Pancreas (tissue), 10 donors: ENCODE data around the gene ALOX12. TPM values are rescaled to one million over a fixed set of nuclear protein-coding genes. Genes with fewer than 3 reads are reported as not detected.

Source experiments
- ATAC-seq, 4 donors: fragments of 200-7000 bp; cut with Tn5 transposase; one replicate each; pipeline versions ENCODE4 v1.8.0 to v1.9.1; 2020; ENCODE audit warnings: mild to moderate bottlenecking in 4 of 4, moderate library complexity in 4 of 4
- DNase-seq, 6 donors: peaks; one replicate each; pipeline ENCODE4 v3.0.0-alpha.2; 2020
- FAIRE-seq: peaks from 2 replicates; lab custom pipeline; 2012; peaks lifted over from hg19 to GRCh38; lab: Jason Lieb, UNC
- H3K27ac ChIP-seq, 4 donors: fragments of 200-600 bp; sonication (generic); 1 replicate in 3 of 4; 2 replicates in 1 of 4; pipeline versions ENCODE4 v1.5.0 to v1.8.0; 2020
- H3K27me3 ChIP-seq, 4 donors: fragments of 200-600 bp; one replicate each; pipeline ENCODE4 v1.8.0; 2021
- H3K36me3 ChIP-seq, 3 donors: fragments of 200-600 bp; sonication (generic) in 1 of 3; one replicate each; pipeline versions ENCODE4 v1.5.0 to v1.8.0; 2020 to 2021
- H3K4me1 ChIP-seq, 3 donors: fragments of 200-600 bp; one replicate each; pipeline ENCODE4 v1.8.0; 2021
- H3K4me3 ChIP-seq, 4 donors: fragments of 200-600 bp; sonication (generic) in 2 of 4; one replicate each; pipeline versions ENCODE4 v1.5.0 to v1.8.0; 2020 to 2021
- H3K9me3 ChIP-seq, 4 donors: fragments of 200-600 bp; one replicate each; pipeline ENCODE4 v1.8.0; 2021
- WGBS, 2 donors: extraction: QIAGEN DNeasy Blood & Tissue Kit; methylation state at CpG; one replicate each; pipeline ENCODE4 v1.1.7; 2013; 5-methylcytosine and 5-hydroxymethylcytosine counted together
- intact Hi-C, 3 donors: fragments of 100-400 bp; cut with DNase I; formaldehyde crosslinking; loops; one replicate each; pipeline versions ENCODE4 v1.11.1 to v1.14.2; 2022
- polyA plus RNA-seq, 2 donors: library from polyadenylated mRNA; stranded (reverse); fragments of 200-250 nt; gene quantifications; one replicate each; pipeline ENCODE4 v1.2.3, GENCODE V29; 2013
- total RNA-seq, 6 donors: library from RNA; stranded (reverse); fragmentation: NEBNext Ultra II Directional in 4 of 6; extraction: Animal tissue kit (Norgen Biotek cat#: 25700) in 4 of 6; gene quantifications; one replicate each; pipeline versions ENCODE4 v1.2.1 to v1.2.4, GENCODE V29; 2021 to 2023
- TF ChIP-seq, protein P1 (sequence below), 4 donors: fragments of 200-600 bp; sonication (generic) in 3 of 4; IDR thresholded peaks; one replicate each; pipeline versions ENCODE4 v1.5.0 to v1.8.0; 2021; ENCODE audit warnings: antibody characterized with exemption in 4 of 4
- donor health status: healthy with polysubstance abuse.
- donor health status: DM: no; HTN: no; CAD: no; lungs with moderate emphysema.
- donor health status: DM: no; HTN: no; CAD: no.
- donor health status: control.
- donor health status: control.
- donor health status: Bipolar disorder and iron deficiency.
- donor health status: DM: yes; HTN: yes; CAD: no.
- donor health status: DM: no; HTN: no; CAD: no.
- donor health status: DM: no; HTN: no; CAD: no.
- donor health status: DM: yes; HTN: yes; CAD: no.

Gene ALOX12
- total and polyA plus RNA-seq, 8 donors, result not detected

DNA sequence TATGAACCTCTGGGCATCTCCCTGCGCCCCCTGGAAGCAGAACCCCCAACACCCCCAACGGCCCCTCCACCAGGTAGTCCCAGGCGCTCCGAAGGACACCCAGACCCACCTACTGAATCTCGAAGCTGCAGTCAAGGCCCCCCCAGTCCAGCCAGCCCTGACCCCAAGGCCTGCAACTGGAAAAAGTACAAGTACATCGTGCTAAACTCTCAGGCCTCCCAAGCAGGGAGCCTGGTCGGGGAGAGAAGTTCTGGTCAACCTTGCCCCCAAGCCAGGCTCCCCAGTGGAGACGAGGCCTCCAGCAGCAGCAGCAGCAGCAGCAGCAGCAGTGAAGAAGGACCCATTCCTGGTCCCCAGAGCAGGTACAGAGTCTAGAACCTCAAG lies 28.5 kb downstream of the ALOX12 start:
- peaks cover 0 to 10% (median 0%) of the 10 kb centered on the region in 3 donors for H3K4me1 ChIP-seq
- DNase-seq (no peak), ATAC-seq (no peak), FAIRE-seq (no peak)
- no peaks in the 10 kb centered on the region for H3K36me3 ChIP-seq
- TF ChIP-seq, protein P1, sequence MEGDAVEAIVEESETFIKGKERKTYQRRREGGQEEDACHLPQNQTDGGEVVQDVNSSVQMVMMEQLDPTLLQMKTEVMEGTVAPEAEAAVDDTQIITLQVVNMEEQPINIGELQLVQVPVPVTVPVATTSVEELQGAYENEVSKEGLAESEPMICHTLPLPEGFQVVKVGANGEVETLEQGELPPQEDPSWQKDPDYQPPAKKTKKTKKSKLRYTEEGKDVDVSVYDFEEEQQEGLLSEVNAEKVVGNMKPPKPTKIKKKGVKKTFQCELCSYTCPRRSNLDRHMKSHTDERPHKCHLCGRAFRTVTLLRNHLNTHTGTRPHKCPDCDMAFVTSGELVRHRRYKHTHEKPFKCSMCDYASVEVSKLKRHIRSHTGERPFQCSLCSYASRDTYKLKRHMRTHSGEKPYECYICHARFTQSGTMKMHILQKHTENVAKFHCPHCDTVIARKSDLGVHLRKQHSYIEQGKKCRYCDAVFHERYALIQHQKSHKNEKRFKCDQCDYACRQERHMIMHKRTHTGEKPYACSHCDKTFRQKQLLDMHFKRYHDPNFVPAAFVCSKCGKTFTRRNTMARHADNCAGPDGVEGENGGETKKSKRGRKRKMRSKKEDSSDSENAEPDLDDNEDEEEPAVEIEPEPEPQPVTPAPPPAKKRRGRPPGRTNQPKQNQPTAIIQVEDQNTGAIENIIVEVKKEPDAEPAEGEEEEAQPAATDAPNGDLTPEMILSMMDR (IDR thresholded peaks at IDR 0.05), result no peak
- WGBS, 2 donors, result 70 to 72% methylated on average over 8 of the region's 8 CpGs
- no peaks in the 10 kb centered on the region for H3K9me3 ChIP-seq
- no peak overlapping the region for H3K4me3 ChIP-seq
- no peaks in the 10 kb centered on the region for H3K27me3 ChIP-seq
- no peak overlapping the region for H3K27ac ChIP-seq
- intact Hi-C loops, result no loop called here

DNA sequence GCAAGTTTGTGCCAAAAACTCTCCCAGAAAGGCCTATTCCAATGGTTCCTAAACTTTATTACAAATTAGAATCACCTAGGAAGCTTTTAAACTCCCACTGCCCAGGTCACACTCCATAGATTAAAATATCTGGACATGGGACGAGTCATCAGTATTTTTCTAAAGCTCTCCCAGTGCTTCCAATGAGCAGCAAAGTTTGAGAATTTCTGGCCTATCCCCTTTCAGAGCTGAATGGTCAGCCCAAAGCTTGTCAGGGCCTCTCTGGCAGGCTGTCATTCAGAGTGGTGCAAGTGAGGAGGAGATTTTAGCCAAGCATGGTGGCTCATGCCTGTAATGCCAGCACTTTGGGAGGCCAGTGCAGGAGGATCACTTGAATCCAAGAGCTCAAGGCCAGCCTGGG lies 29.4 kb downstream of the ALOX12 start:
- H3K4me1 ChIP-seq, result peaks cover 0 to 10% (median 0%) of the 10 kb centered on the region in 3 donors
- TF ChIP-seq, protein P1 (IDR thresholded peaks at IDR 0.05), result no peak
- 72 to 76% methylated on average over 1 of the region's 1 CpG for WGBS, 2 donors
- H3K27me3 ChIP-seq, result no peaks in the 10 kb centered on the region
- FAIRE-seq (no peak), ATAC-seq (no peak), DNase-seq (no peak)
- intact Hi-C loops, result no loop called here
- H3K4me3 ChIP-seq, result no peak overlapping the region
- H3K27ac ChIP-seq, result no peak overlapping the region
- no peaks in the 10 kb centered on the region for H3K9me3 ChIP-seq
- no peaks in the 10 kb centered on the region for H3K36me3 ChIP-seq

DNA sequence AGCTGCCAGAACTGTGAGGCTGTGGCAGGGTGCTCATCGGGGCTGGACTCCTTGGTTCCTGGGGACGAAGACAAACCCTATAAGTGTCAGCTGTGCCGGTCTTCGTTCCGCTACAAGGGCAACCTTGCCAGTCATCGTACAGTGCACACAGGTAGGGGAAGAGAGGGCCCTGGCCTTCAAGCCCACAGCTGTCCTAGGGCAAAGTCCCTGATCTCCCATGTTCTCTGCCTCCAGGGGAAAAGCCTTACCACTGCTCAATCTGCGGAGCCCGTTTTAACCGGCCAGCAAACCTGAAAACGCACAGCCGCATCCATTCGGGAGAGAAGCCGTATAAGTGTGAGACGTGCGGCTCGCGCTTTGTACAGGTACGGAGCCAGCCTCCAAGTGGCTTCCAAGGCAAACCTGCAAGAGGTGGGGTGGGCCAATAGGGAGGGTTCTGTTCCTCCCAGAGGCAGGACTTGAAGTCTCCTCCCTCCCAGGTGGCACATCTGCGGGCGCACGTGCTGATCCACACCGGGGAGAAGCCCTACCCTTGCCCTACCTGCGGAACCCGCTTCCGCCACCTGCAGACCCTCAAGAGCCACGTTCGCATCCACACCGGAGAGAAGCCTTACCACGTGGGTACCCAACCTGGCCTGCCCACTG lies 30.7 kb downstream of the ALOX12 start:
- Histone ChIP-seq H3K4me3 (no peak overlapping the region), H3K27ac (no peak overlapping the region), H3K9me3 (no peaks in the 10 kb centered on the region), H3K4me1 (peaks cover 0 to 6% (median 0%) of the 10 kb centered on the region in 3 donors), H3K36me3 (no peaks in the 10 kb centered on the region), H3K27me3 (no peaks in the 10 kb centered on the region)
- intact Hi-C loops, result no loop called here
- FAIRE-seq, result no peak
- WGBS, 2 donors, result 79 to 83% methylated on average over 29 of the region's 29 CpGs
- DNase-seq, result no peak
- no peak for ATAC-seq
- TF ChIP-seq, protein P1 (IDR thresholded peaks at IDR 0.05), result no peak

DNA sequence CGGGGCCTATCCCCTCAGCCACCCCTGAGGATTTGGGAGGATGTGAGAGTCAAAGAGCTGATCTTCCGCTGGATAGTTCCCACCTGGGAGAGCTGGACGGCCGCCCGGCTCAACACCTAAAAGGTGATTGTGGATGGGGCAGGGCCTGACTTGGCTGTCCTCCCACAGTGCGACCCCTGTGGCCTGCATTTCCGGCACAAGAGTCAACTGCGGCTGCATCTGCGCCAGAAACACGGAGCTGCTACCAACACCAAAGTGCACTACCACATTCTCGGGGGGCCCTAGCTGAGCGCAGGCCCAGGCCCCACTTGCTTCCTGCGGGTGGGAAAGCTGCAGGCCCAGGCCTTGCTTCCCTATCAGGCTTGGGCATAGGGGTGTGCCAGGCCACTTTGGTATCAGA lies 31.5 kb downstream of the ALOX12 start:
- Histone ChIP-seq H3K9me3 (no peaks in the 10 kb centered on the region), H3K4me3 (no peak overlapping the region), H3K27ac (no peak overlapping the region), H3K36me3 (no peaks in the 10 kb centered on the region), H3K27me3 (no peaks in the 10 kb centered on the region), H3K4me1 (peaks cover 0 to 3% (median 0%) of the 10 kb centered on the region in 3 donors)
- TF ChIP-seq, protein P1 (IDR thresholded peaks at IDR 0.05), result no peak
- ATAC-seq (no peak), FAIRE-seq (no peak), DNase-seq (peak in 1 of 6 donors; percentile 22)
- WGBS, 2 donors, result 75 to 77% methylated on average over 13 of the region's 13 CpGs
- intact Hi-C loops, result no loop called here

DNA sequence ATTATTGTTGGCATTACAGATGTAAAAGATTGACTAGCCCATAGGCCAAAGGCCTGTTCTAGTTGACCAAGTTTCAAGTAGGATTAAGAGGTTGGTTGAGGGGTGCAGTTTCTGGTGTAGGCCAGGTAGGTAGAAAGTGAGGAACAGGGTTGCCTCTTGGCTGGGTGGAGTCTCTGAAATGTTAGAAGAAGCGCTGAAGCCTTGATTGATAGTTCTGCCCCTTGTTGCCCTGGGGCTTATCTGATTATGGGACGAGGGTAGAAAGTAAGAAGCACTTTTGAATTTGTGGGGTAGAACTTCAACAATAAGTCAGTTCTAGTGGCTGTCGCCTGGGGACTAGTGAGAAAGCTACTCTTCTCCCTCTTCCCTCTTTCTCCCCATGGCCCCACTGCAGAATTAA lies 33.2 kb downstream of the ALOX12 start:
- no peak overlapping the region for H3K27ac ChIP-seq

More for the DNA sequence above, 33.2 kb downstream of the ALOX12 start:
- TF ChIP-seq, protein P1 (IDR thresholded peaks at IDR 0.05), result no peak
- H3K27me3 ChIP-seq, result no peaks in the 10 kb centered on the region
- intact Hi-C loops, result no loop called here
- no peaks in the 10 kb centered on the region for H3K9me3 ChIP-seq
- no peak for ATAC-seq
- H3K4me1 ChIP-seq, result no peaks in the 10 kb centered on the region
- FAIRE-seq, result no peak
- no peak overlapping the region for H3K4me3 ChIP-seq
- DNase-seq, result no peak
- 77 to 82% methylated on average over 3 of the region's 3 CpGs for WGBS, 2 donors
- H3K36me3 ChIP-seq, result no peaks in the 10 kb centered on the region
